SHP77 treated with DMSO at 0.1 percent for 48 hours (cell line): ENCODE results near the gene CAPN12.
"Not testable (repeated sequence)": the region's sequence is repeated elsewhere in the genome, so short reads cannot be mapped to it uniquely, and the experiment has no call there.

Experiments
- DNase-seq: peaks from one replicate; lab custom pipeline; 2025; lab: John Stamatoyannopoulos, UW

CAPN12 gene

GRCh38 chr19:38770949-38771275 is 26.6 kb upstream of the CAPN12 start:
- DNase-seq = not testable (repeated sequence)

- not testable (repeated sequence) for DNase-seq
Measured at GRCh38 chr19:38770228-38770948, 26.1 kb upstream of the CAPN12 start.

GRCh38 chr19:38769635-38770211 is 25.4 kb upstream of the CAPN12 start:
- no peak for DNase-seq

GRCh38 chr19:38766276-38767047 is 22.2 kb upstream of the CAPN12 start:
- no peak for DNase-seq

GRCh38 chr19:38765214-38765613 is 20.9 kb upstream of the CAPN12 start:
- DNase-seq = no peak

GRCh38 chr19:38763795-38764220 is 19.5 kb upstream of the CAPN12 start:
- no peak for DNase-seq

- not testable (repeated sequence) for DNase-seq
Measured at GRCh38 chr19:38761884-38762389, 17.7 kb upstream of the CAPN12 start.

- not testable (repeated sequence) for DNase-seq
Measured at GRCh38 chr19:38760805-38761517, 16.7 kb upstream of the CAPN12 start.

GRCh38 chr19:38759590-38760003 is 15.3 kb upstream of the CAPN12 start:
- no peak for DNase-seq

GRCh38 chr19:38754196-38754595 is 9.9 kb upstream of the CAPN12 start:
- DNase-seq = not testable (repeated sequence)

GRCh38 chr19:38753783-38754182 is 9.5 kb upstream of the CAPN12 start:
- DNase-seq = not testable (repeated sequence)

GRCh38 chr19:38745316-38745715 is 1.0 kb upstream of the CAPN12 start:
- DNase-seq = no peak

GRCh38 chr19:38744874-38745273 is 600 bp upstream of the CAPN12 start:
- DNase-seq = no peak

- no peak for DNase-seq
Measured at GRCh38 chr19:38743394-38744297, 628 bp downstream of the CAPN12 start.

- no peak for DNase-seq
Measured at GRCh38 chr19:38742906-38743305, 1.4 kb downstream of the CAPN12 start.

- no peak for DNase-seq
Measured at GRCh38 chr19:38742296-38742695, 2.0 kb downstream of the CAPN12 start.

GRCh38 chr19:38741670-38742069 is 2.6 kb downstream of the CAPN12 start:
- no peak for DNase-seq

GRCh38 chr19:38740932-38741331 is 3.3 kb downstream of the CAPN12 start:
- DNase-seq = no peak

- DNase-seq = no peak
Measured at GRCh38 chr19:38740257-38740592, 4.0 kb downstream of the CAPN12 start.

- no peak for DNase-seq
Measured at GRCh38 chr19:38739440-38740256, 4.6 kb downstream of the CAPN12 start.
